ENCODE measurements around the gene FBP2.
A peak's percentile ranks its signal among the peaks of the same experiment; 100 is the strongest.
"Not testable (repeated sequence)": the region's sequence is repeated elsewhere in the genome, so short reads cannot be mapped to it uniquely, and the experiment has no call there.

Gene FBP2

DNA sequence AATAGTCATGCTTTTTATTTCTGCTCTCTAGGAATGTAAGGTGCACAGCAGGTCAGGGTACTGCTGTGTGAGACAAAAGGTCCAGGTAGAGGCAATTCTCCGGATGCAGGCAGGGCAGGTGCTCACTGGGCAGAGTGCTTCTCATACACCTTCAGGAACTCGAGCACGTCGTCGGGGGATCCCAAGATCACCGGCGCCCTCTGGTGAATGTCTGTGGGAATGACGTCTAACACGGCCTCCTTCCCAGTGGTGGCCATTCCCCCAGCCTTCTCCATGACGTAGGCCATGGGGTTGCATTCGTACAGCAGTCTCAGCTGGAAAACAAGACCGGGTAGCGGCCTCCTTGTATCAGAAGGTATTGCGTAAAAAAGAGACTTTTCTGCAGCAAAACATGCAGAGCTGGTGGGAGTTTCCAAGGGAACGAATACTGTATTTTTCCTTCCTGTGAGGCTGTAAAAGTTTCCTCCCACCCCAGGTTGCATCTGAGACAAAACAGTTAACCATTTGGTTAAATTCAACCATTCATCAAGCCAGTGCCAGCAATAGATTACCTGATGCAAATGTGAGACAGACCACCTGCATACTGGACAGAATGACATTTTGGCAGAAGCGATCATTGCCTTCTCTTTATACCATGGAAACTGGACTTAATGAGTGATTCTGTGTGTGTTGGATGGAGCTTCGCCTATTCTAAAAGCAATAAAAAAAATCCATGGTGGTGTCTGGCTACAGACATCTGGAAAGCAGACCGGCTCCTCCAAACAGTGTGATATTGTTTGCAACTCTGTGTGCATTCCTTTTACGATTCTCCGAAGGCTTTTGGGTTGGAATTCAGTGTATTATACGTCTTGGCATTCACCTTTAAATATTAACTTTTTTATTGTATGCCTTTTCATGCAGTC, 9.9 kb upstream of the FBP2 start:
- peak; percentile 69 for DNase-seq

- DNase-seq, result no peak
These were observed 9.0 kb upstream of the FBP2 start for GRCh38 chr9:94602666-94603065.

DNA sequence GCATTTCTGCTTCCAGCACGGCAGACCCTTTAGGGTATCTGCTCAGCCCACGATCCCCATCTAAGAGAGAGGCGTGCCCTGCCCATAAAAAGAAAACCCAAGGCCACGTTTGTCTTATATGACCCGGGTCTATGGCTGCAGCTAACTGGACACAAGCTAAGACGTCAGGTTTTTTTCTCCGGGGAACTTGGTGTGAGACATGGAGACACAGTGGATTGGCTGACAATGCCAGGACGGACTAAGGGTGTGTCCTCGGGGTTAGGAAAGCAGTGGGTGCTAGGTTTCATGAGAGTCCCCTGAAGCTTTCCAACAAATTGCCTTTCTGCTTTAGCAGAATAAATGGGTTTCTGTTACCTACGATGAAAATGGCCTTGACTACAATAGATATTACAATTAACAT, 7.1 kb upstream of the FBP2 start:
- DNase-seq, result no peak

DNA sequence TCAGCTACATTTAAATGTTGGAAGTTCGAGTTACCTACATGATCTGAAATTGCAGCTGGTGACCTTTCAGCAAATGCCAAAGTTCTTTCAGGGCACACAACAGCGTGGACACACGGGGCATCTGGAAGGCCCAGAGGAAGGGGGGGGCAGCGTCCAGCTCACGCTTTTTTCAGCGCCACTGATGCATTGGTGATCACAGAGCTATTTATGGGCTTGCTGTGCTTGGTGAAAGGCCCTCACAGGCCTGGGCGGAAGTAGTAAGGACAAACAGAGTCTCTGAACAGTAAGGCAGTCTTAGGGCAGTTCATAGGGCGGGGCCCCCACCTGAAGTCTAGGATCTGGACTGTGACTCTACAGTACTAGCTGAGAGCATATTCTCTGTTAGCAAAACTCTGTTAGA, 6.6 kb upstream of the FBP2 start:
- DNase-seq, result no peak

GRCh38 chr9:94599102-94599501, 5.5 kb upstream of the FBP2 start:
- DNase-seq, result no peak

DNA sequence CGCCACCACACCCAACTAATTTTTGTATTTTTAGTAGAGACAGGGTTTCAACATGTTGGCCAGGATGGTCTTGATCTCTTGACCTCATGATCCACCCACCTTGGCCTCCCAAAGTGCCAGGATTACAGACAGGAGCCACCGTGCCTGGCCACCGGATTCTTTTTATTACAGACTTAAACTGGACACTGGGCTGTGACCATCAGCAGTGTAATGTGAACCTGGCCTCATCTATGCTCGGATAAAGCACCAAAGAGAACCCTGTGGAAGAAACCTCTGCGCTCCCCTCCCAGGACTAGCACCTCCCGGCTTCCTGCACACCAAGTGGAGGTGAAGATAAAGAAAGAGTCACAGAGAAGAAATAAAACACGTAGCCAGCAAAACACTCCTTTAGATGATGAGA, 941 bp downstream of the FBP2 start:
- not testable (repeated sequence) for DNase-seq

DNA sequence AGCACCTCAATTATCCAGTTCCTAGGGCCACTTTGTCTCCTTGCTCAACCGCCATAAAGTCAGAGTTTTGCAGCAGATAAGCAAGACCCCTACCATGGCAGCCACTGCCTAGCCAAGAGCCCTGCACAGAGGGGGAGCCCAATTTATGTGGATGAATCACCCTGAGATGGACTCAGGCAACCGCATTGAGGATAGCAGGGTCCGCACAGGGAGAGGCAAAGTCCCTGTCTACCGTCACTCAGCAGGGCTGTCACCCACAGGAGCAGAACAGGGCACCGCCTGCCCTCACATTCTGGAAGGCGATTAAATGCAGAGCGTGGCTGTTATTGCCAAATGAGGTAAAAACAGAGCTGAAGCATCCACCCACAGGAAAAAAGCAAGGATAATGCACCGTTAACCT, 1.7 kb downstream of the FBP2 start:
- DNase-seq, result no peak

DNA sequence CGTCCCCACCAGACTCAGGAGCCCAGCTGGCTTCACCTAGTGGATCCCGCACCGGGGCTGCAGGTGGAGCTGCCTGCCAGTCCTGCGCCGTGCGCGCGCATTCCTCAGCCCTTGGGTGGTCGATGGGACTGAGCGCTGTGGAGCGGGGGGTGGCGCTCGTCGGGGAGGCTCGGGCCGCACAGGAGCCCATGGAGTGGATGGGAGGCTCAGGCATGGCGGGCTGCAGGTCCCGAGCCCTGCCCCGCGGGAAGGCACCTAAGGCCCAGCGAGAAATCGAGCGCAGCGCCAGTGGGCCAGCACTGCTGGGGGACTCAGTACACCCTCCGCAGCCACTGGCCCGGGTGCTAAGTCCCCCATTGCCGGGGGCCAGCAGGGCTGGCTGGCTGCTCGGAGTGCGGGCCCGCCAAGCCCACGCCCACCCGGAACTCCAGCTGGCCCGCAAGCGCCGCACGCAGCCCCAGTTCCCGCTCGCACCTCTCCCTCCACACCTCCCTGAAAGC, 2.5 kb downstream of the FBP2 start:
- DNase-seq, result not testable (repeated sequence)

DNA sequence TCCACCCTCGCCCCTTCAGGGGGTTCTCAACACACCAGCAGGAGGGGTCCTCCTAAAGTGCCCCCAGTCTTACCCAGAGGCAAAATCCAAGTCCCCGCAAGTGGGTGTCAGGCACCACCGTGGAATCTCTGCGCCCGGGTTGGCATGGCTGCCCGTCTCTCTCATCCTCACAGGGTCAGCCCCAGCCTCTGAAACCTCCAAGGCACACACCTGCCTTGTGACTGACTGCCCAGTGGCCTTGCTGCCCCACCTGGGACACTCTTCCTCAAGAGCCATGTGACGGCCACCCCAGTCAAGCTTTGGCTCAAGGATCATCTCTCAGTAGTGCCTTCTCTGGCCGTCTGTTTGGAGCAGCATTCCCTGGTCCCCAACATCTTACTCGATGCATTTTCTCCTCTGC, 4.9 kb downstream of the FBP2 start:
- no peak for DNase-seq

DNA sequence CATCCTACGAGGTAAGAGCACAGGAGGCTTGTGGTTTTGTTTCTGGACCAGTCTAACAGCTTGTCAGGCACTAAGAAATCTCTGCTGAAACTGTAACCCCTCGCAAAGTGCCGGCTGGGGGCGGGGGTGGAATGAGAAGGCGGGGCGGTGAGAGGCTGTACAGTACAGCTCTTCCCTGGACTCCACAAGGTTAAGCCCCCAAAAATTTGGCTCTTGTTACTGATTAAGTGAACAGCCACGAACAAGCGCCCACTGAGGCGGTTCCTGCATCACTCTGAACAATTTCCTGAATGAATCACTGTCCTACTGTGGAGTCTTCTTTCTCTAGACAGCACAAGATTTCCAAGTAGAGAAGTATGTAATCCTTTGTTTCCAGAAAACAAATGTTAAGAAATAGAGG, 6.8 kb downstream of the FBP2 start:
- no peak for DNase-seq

DNA sequence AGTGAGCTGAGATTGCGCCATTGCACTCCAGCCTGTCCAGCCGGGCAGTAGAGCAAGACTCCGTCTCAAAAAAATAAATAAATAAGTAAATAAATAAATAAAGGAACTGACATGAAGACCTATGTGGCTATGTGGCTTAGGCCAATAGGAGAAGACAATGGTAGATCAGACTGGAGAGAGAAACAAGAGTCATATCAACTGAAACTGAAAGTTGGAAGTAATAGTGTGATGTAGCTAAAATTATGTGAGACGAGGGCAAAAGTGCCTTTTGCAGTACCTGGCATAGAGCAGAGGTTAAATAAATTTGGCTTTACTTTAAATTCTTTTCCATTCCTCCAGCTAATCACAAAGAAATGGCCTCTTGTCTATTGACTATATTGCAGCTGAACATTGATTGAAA, 7.3 kb downstream of the FBP2 start:
- no peak for DNase-seq

DNA sequence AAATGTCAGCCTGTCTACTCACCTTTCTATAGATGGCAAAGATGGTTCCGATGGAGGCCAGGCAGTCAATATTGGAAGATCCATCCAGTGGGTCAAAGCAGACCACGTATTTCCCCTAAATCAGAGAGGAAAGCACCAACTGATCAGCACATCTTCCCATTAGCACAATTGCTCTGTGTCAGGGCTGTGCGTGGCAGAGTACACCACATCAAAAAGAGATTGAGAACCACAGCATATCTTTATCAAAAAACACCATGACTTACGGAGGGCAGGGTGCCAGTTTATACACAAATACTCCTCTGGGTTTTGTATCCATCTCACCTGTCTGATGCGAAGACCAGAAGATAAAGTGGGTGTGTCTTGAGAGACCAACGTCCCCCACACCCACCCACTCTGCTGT, 9.1 kb downstream of the FBP2 start:
- DNase-seq, result no peak

- DNase-seq, result no peak
These were observed 11.9 kb downstream of the FBP2 start for GRCh38 chr9:94581728-94582127.

- no peak for DNase-seq
These were observed 16.1 kb downstream of the FBP2 start for GRCh38 chr9:94577571-94577970.

DNA sequence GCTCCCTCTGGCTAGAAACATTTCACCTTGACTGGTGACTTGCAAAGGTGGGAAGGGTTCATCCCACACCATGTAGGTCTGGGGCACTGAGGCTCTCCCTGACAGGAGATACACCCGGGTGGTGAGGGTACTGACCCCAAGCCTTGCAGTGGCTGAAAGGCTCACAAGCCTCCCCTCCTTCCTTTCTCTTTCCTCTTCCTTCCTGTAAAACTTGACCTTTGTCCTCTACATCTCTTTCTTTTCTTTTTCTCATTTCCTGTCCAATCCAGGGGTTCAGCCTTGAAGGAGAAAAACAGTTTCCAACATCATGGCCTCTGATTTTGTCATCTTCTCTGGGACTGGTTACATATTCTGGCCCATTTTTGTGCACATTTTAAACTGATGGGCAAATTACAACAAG, 16.6 kb downstream of the FBP2 start:
- DNase-seq, result no peak

- DNase-seq, result no peak
These were observed 17.5 kb downstream of the FBP2 start for GRCh38 chr9:94576131-94576530.

DNA sequence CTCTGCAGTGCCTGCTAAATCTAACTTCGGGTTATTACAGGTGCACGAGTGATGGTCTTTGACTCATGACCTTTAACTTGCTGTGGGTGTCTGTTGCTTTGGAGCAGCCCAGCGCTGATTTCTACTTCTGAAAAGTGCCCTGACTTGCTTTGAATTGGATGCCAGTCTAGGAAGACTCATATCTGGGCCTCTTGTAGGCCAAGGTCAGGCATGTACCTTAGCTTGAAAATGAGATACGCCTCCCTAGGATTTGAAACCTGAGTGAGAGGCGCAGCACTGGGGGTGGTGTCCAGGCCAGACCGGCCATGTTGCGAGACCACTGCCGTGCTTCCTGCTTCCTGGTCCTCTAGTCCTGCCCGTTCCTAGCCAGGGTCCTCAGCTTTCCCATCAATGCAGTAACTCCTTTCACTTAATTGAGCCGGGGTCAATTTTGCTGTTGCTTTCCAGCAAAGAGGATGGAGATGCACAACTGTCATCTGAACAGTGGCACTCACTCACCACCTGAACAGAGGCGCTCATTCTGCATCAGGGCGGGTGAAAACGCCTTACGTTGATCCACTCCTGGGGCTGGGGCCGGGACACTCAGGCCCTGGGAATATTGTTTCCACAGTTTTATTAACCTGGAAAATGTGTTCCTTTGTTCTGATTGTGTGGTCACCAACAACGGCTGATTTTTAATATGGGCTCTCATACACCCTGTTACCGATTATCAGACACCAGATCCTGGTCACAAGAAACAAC, 24.5 kb downstream of the FBP2 start:
- no peak for DNase-seq

GRCh38 chr9:94568250-94568889, 25.3 kb downstream of the FBP2 start:
- DNase-seq, result no peak

DNA sequence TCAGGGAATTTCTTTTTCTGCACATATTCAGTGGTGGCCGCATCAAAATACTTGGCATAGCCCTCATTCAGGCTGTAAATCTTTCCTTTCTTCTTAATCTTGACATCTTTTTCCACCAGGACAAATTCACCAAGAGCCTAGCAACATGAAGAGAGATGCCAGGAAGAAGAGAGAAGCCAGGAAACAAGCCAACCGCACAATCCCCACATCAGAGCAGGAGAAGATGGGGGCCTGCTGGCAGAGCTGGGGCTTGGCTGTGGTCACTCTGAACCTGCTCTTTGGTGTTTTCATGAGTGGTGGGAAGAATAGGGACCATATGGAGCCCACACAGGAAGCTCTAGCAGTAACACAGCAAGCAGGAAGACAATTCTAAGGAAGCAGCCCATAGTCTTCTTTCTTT, 26.4 kb downstream of the FBP2 start:
- DNase-seq, result no peak

DNA sequence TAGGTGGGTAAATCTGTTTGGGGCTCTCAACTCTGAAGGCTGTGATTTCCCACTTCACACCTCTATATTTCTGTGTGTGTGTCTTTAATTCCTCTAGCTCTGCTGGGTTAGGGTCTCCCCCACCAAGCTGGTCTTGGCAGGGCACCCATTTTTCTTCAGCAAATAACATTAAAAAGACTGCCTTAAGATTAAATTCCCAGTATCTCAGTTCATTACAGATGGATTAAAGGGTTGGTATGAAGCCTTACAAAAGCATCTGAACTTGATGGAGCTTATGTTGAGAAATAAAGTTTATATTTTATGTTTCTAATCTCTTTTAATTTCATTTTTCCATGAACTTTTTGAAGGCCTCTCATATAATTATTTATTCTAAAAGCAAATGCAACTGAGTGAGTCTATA, 27.1 kb downstream of the FBP2 start:
- DNase-seq, result no peak

DNA sequence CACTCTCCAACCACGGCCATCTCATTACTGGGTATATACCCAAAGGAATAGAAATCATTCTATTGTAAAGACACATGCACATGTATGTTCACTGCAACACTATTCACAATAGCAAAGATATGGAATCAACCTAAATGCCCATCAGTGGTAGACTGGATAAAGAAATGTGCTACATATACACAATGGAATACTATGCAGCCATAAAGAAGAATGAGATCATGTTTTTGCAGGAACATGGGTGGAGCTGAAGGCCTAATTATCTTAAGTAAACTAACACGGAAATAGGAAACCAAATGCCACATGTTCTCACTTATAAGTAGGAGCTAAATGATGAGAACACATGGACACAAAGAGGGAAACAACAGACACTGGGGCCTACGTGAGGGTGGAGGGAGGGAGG, 29.3 kb downstream of the FBP2 start:
- DNase-seq, result not testable (repeated sequence)

GRCh38 chr9:94563548-94563947, 30.1 kb downstream of the FBP2 start:
- no peak for DNase-seq

DNA sequence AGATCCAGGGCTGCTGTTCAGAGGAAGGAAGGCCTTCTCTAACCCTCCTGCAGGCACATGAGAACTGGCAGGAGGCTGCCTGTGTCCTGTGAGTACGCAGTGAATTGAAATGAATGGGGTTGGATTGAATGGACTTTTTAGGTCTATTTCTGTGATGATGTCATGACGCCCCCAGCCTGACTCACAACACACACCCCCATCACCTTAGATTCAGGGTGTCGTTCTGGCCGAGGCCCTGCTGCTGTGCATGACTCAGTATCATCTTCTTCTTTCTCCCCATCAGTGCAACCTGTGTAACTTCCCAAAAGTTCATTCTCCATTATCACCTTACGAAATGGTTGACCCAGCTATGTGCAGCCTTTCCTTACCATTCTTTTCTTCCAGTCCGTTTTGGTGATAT, 33.4 kb downstream of the FBP2 start:
- DNase-seq, result no peak

GRCh38 chr9:94557376-94557775, 36.2 kb downstream of the FBP2 start:
- DNase-seq, result no peak
